HG03432 (cell line): Measurements from ENCODE around the gene KATNB1.

Source experiments
- ATAC-seq: cut with Tn5 transposase; IDR thresholded peaks from one replicate; pipeline ENCODE4 v1.9.1; 2021; ENCODE audit warnings: mild to moderate bottlenecking, moderate library complexity; ENCODE audit not compliant: unreplicated experiment

The KATNB1 gene

DNA sequence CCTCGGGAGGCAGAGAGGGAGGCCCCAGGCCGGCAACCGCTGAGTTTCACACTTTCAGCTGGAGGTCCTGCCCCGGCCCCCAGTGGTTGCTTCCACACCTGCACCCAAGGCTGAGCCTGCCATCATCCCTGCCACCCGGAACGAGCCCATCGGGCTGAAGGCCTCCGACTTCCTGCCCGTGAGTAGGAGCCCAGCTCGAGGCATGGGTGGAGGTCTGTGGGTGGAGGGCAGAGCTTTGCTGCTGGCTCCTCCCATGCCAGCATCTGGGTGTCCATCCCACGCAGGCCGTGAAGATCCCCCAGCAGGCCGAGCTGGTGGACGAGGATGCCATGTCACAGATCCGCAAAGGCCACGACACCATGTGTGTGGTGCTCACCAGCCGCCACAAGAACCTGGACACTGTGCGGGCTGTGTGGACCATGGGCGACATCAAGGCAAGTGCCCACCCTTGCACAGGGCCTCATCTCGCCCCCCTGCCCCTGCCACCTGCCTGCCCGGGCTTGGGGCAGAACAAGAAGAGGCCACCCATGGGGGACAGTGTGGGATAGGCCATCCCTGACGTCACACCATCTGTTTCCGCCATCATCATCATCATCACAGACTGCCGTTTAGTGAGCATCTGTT lies 19.6 kb downstream of the KATNB1 start:
- ATAC-seq, result no peak

DNA sequence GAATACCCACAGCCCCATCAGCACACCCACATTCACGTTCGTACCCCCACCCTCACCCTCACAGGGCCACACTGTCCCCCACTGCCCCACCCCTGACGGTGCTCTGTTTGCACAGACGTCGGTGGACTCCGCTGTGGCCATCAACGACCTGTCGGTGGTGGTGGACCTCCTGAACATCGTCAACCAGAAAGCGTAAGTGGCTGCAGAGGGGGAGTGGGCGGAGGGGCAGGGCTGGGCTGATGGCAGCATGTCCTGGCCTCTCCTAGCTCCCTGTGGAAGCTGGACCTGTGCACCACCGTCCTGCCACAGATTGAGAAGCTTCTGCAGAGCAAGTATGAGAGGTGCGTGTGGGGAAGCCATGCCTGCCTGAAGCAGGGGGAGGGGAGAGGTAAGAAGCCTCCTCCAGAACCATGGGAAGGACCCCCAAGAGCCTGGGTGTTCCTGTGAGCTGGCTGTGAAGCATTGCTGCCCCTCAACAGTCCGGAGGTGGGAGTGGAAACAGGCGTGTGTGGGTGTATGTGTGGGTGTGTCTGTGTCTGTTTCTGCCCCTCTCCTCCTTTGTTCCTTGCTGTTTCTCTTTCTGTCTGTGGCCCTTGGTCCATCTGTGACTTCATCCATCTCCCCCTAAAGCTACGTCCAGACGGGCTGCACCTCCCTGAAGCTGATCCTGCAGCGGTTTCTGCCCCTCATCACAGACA lies 20.3 kb downstream of the KATNB1 start:
- no peak for ATAC-seq

DNA sequence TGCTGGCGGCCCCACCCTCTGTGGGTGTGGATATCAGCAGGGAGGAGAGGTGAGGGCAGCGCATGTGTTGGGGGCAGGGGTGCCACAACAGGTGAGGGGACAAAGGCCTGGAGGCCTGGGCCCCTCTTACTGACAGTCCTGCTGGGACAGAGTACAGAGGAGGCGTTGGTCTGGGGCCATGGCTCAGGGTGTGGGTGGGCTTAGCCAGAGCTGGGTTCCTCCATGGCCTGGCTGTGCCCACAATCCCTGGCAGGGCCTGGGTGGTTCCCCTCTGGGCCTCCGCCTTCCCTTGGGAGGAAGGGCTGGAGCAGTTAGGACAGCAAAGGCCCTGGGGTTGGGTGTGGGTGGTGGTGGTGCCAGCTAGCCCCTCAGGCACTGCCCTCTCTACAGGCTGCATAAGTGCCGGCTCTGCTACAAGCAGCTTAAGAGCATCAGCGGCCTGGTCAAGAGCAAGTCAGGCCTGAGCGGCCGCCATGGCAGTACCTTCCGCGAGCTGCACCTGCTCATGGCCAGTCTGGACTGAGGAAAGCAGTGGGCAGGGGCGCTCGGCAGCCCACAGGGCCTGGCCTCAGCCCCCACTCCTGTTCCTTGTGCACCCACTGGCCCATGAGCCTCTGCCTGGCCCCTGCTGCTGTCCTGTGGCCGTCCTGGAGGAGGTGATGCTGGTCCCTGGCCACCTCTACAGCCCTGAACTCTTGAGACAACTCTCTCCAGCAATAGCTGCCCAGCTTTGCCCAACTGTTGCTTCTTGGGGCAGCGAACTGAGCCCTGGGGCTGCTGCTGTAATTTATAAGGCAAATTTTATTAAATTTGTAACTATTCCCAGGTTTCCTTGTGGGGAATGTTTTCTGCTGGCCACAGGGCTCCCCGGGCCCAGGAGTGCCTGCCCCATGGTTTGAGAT lies 21.1 kb downstream of the KATNB1 start:
- peak; percentile 8 for ATAC-seq

DNA sequence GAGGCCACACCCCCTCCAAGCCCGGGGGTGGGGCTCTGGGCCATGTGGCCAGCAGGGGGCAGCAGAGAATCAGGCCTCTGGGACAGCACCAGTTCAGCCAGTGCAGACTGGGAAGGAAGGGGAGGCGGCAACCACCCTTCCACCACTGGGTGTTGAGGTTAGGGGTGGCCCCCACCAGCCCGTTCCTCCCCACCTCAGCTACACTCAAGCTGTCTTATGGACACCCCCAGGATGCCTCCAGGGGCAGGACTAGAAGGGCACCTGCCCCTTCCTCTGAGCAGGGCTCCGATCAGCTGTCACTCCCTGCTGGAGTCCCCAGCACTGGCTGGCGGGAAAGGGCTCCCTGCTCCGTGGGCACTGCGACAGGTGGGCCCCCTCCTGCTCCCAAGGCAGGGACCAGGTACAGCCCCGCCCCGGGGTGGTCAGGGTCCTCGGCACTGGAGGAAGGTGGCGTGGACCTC lies 21.8 kb downstream of the KATNB1 start:
- peak; percentile 88 for ATAC-seq

DNA sequence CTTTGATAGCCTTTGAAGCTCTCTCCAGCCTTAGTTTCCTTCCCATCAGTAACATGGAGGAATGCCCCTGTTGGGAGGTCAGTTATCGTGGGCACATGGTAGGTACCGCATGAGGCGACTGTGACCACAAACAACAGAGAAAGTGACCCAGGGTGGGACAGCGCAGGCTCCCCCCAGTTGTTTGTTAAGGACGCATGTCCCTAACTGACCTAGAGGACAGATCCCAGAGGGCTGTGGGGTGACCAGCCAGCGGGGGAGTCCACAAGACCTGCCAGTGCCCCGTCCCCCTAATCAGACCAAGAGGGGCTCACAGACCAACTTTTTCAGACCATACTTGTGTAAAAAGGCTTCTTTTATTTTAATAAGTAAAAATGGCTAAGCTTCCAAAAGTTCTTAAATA lies 22.3 kb downstream of the KATNB1 start:
- ATAC-seq, result no peak

DNA sequence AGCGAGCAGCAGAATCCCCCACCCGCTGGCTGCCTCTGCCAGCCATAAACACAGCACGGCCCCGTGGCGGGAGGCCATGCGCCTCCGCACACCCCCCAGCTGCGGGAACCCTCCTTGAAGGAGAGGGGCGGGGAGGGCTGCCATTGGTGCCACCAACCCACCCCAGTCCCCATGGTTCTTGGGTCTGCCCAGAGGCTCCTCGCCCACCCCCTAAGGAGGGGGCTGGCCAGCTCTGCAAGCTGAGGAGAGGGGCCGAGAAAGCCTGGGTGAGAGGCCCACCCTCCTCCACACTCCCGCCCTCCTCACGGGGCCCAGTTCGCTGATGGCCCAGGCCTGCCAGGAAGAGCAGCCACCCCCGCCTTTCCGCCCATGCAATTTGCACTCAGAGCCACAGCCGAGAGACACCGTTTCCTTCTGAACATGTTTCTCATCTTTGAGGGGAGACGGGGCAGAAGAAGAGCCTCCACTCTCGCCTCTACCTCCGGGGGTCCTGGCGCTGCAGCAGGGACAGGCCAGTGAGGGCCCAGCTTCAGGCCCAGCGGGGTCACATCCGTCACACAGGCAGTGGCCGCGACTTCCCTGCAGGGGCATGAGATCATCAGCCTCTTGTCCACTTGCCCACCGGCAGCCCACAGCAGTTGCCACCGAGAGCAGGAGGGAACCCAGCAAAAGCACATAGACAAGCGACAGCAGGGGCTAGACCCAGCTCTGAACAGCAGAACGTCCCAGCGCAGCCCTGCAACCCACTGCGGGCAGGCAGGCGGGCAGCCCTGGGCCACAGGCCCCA lies 23.0 kb downstream of the KATNB1 start:
- no peak for ATAC-seq

DNA sequence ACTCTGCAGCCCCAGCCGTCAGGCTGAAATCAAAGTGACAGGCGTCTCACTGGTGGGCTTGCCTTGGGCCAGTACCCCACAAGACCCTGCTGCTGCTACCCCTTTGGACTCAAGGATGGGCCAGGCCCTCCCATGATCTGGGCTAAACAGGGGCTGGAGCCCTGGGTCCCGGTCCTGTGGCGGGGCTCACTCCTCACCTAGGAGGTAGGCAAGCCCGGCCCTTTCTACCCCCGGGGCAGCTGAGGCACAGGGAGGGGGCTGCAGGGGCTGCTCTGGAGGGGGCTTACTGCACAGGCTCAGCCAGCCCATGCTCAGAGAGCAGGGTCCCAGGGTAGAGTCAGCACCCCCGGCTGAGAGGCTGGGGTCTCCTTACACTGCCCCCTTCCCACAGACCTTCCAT lies 23.6 kb downstream of the KATNB1 start:
- ATAC-seq, result no peak

DNA sequence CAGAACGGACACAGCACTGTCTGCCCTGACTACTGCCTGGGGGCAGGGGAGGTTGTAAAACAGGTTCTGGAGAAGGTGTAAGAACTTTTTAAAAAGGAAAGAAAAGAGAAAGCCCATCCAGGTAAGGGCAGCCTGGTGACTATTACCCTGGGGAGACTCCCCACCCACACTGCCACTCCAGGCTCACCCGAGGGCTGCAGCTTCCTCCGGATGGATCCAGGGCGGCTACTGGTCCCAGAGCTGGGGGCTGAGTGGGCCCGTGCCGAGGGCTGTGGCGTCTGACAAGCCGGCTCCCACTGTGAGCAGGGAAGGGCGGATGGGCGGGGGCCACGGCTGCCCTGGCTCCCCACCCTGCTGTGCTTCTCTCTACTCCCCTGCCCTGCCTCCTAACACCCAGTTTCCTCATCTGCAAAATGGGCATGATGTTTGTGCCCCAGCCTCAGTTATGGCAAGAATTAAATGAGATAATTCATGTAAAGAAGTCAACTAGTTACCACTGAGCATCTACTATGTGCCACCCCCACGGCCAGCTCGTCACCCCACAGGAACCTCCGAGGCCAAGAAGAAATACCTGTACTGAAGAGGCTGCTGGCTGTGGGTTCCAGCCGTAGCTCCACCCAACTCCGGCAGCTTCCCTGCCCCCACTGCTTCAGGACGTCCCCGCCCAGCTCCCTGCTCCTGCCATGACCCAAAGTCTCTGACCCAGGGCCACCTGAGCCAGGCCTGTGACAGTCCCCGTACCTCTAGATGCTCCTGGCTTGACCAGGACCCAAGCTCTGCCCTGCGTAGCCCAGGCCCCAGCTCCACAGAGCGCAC lies 24.2 kb downstream of the KATNB1 start:
- no peak for ATAC-seq

DNA sequence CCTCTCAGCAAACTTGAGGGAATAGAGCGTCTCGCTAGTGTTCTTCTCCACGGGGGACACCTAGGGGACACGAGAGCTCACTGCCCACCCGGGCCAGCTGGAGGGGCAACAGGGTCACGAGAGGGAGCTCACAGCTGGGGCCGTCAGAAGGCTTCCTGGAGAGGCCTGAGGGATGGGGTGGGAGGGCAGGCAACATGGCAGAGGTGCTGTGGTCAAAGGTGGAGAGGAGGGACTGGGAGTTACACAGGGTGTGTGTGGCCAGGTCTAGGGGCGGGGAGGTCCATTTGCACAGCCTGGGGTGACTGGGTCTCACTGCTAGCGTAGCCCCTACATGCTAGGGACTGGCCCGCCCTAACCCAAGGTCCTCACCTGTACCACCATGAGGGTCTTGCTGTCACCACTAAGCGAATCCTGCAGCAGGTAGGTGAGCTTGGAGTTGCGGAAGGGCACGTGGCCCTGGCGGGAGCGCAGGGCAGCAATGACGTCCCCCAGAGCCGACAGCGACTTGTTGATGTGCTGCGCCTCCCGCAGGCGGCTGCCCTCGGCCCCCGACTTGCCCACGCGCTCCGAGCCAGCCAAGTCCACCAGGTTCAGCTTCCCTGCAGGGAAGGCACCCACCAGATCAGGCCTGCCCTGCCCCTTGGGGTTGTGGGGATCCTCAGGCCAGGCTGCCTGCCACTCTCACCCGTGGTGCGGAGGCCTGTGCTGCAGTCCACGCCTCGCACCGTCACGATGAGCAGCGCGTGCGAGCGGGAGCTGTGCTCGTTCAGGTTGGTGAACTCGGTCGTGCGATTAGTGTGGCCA lies 25.0 kb downstream of the KATNB1 start:
- no peak for ATAC-seq

DNA sequence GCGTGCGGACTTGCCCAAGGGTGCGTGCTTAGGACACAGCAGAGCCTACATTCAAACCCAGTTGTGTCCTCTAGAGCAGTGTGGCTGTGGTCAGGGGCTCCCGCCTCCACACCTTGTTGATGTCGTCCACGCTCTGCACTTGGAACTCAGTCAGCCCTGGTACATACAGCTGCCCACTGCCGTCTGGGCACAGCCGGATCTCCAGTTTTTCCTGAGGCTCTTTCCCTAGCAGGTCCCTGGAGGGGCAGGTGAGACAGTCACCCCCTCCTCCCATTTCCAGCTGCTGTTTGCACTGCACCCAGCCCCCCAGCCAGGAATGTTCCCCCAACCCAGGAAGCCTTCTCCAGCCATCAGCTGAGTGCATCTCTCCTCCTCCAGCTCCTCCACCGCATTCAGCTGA lies 25.7 kb downstream of the KATNB1 start:
- ATAC-seq, result no peak

DNA sequence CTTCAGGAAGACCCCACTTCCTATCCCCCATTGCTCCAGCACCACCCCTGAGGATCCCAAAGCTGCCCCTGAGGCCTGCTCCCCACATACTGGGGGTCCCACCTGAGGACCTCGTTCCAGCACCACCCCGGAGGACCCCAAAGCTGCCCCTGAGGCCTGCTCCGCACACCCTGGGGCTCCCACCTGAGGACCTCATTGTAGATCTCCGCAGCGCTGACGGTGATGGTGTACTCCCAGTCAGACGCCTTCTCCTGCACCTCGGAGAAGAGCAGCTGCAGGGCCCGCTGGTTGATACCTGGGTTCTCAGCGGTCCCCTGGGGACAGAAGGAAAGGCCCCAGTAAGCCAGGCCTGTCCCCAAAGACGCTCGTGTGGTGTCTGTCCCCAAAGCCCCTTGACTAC lies 26.4 kb downstream of the KATNB1 start:
- ATAC-seq, result no peak

DNA sequence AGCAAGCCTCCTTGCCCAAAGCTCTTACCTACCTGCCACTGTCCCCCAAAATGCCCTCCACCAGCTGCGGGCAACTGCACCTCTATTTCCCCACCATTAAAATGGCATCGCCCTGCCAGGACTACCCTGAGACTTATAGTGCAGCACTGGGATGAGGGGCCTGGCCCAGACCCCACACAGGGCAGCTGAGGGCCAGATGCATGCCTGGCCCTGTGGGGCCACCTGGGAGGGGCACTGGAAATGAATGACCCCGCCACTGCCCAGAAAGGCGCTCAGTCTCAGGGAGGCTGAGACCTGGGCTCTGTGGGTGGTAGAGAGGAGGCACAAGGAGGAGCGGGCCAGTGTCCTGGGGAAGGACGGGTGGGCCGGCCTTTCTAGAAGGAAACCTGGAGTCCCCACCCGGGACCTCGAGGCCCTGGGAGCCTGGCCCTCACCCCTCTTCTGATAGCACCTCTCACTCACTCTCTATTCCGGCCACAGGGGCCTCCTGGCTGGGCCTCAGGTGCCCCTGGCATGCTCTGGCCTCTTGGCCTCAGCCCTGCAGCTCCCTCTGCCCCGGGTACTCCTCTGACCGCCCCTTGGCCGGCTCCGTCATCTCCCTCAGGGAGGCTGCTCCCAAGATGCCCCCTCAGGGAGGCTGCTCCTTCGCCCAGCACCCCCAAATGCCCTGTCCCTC lies 26.9 kb downstream of the KATNB1 start:
- no peak for ATAC-seq

DNA sequence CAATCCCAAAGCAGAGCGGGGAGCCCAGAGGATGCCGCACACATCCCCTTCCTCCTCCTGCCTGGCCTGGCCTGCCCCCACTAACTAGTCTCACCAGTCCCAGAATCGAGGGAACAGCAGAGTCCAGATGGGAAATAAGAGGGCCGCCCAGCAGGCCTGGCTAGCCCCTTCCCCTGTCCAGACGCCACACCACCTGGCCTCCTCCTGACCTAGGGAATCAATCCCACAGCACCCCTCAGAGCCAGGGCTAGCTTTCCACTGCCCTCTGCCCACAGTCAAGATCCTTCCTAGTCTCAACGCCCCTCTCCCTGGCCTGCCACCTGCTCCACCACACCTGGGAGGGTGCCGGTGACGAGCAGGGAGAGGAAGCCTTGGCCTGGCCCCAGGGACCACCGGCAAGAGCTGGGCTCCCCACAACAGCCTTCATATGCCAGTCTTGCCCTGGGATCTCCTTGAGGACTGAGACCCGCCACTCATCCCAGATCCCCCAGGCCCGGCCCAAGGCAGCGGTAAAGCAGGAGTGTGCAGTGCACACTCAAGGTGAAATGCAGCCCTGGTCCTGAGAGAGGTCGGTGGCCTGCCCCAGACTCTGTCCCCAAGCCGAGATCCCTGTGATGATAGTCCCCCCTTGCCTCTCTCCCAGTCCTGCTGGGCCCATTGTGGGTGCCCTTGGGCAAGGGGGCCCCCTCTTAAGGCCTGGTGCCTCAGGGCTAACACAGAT lies 27.9 kb downstream of the KATNB1 start:
- ATAC-seq, result no peak

DNA sequence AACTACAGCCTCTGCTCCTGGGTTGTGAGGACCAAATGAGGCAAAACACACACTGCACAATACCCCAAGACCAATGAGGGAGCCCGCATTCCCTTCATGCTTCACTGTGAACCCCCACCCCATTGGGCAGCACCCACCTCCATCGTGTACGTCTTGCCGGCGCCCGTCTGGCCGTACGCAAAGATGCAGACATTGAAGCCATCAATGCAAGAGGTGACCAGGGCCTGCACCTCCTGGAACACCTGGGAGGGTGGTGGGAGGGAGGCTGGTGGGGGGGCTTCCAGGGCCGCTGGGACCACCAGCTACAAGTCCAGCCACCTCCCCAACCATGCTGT lies 28.4 kb downstream of the KATNB1 start:
- no peak for ATAC-seq

DNA sequence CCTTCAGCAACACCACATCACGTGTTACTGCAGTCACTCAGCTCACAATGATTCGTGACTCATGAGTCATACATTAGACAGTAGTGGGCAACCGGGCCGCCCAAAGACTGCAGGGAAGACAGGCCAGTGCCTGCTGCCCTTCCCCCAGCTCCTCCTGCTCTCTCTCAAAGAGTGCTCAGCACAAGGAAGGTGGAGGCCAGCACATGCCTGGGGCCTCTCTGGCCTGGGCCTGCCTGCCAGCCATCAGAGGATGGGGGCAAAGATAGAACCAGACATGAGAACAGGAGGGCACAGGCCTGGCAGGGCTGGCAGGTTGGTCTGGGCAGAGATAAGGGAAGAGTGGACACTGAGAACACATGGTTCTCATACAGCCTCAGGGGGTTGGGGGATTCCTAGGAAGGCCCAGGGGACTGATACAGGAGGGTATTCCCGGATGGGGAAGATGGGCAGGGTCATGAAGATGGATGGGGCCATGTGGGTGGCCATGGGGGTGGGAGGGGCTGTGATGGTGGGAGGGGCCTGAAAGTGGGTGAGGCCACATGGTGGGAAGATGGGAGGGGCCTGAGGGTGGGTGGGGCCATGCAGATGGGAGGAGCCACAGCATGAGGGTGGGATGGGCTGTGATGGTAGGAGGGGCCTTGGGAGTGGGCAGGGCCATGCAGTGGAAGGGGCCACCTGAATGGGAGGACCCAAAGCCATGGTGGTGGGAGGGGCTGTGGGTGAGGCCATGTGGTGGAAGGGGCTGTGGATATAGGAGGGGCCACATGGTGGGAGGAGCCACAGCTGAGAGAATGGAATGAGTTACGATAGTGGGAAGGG lies 29.0 kb downstream of the KATNB1 start:
- no peak for ATAC-seq

DNA sequence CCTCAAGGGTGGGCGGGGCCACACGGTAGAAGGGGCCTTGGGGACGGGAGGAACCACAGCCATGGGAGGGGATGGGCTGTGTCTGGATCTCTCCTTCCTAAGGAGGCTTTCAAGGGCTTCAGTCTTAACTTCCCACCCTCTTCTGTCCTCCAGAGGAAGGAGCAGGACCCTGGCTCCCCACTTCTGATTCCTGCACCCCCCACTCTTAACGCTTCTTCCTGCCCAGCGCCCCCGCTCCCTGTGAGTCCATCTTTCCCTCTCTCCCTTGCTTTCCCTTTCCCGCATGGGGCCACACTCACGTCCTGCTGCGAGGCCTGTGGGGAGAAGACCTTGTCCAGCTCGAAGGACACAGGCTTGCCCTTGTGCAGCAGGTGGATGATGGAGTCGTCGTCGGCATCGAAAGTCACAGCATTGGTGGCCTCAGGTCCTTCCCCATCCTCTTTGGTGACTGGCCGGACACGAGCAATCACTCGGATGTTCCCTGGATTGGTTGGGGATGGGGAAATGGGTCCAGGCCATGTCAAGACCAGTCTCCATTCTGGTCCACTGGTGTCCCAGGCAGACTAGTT lies 29.7 kb downstream of the KATNB1 start:
- no peak for ATAC-seq

DNA sequence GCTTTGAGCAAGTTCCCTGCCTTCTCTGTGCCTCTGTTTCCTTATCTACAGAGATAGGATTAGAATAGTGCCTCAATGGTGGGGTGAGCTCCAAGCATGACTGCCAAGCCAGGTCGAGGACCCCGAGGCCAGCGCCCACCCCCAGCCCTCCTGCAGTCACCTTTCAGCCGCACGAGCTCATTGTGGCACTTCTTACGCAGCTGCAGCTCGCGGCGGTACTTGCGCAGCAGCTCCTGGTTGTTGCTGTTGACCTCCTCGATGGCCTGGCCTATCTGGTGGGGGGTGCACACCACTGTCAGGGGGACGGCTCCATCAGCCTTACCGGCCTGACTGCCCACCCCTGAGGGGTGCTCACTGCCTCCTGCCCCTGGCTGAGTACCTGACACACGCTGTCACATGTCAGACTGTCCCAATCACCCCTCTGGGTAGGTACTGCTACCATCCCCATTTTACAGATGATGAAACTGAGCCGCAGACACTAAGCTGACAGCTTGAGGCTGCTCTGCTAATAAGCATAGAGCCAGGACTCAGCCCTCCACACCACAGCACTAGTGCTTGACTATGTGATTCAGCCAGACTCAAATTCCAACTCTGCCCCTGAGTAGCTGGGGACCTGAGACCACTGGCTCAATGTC lies 31.3 kb downstream of the KATNB1 start:
- no peak for ATAC-seq
